Measurements from ENCODE around the gene GIT2.

- TF ChIP-seq CTCF (conservative IDR thresholded peaks at IDR 0.05) (no peak), EZH2 (IDR thresholded peaks at IDR 0.05; ENCODE audit: low read depth) (no peak)
These were observed 27.2 kb upstream of the GIT2 start for GRCh38 chr12:110023059-110023980.
